Neural cell (in vitro differentiated cells): ENCODE measurements around the gene CHURC1. TPM values are rescaled to one million over a fixed set of nuclear protein-coding genes. Genes with fewer than 3 reads are reported as not detected.

ENCODE experiments used
- H2AFZ ChIP-seq: fragments of 200-600, 300-800 bp; sonication (generic), shearing (Covaris generic); 2 replicates; pipeline ENCODE4 v1.6.0; 2014; ENCODE audit warnings: low read depth, mild to moderate bottlenecking, antibody characterized with exemption, low read length, moderate library complexity
- H3F3A ChIP-seq: fragments of 200-600 bp; shearing (Covaris generic); 2 replicates; pipeline ENCODE4 v1.6.1; 2016; ENCODE audit warnings: mild to moderate bottlenecking, moderate library complexity, mixed read lengths, antibody characterized with exemption, low read length; ENCODE audit not compliant: insufficient read depth, poor library complexity, severe bottlenecking
- H3K27ac ChIP-seq: fragments of 200-600, 300-800 bp; sonication (generic), shearing (Covaris generic); 2 replicates; pipeline ENCODE4 v1.5.1; 2014; ENCODE audit warnings: mild to moderate bottlenecking, low read length, moderate library complexity
- H3K27me3 ChIP-seq: fragments of 300-800, 200-600 bp; sonication (generic), shearing (Covaris generic); 2 replicates; pipeline ENCODE4 v1.6.0; 2014; ENCODE audit warnings: mild to moderate bottlenecking, low read depth, low read length, moderate library complexity; ENCODE audit not compliant: insufficient read depth
- H3K36me3 ChIP-seq: fragments of 300-800, 200-600 bp; sonication (generic), shearing (Covaris generic); 2 replicates; pipeline ENCODE4 v1.5.1; 2014; ENCODE audit warnings: mild to moderate bottlenecking, antibody characterized with exemption, low read length, moderate library complexity; ENCODE audit not compliant: insufficient read depth
- H3K4me2 ChIP-seq: fragments of 300-800, 200-600 bp; sonication (generic), shearing (Covaris generic); 2 replicates; pipeline ENCODE4 v1.6.0; 2014; ENCODE audit warnings: mild to moderate bottlenecking, low read length
- H3K4me3 ChIP-seq: fragments of 300-800, 200-600 bp; sonication (generic), shearing (Covaris generic); 2 replicates; pipeline ENCODE4 v1.5.1; 2014; ENCODE audit warnings: mild to moderate bottlenecking, low read length, moderate library complexity
- H3K79me2 ChIP-seq: fragments of 200-600 bp; shearing (Covaris generic); replicated peaks from 2 replicates; pipeline ENCODE4 v1.6.0; 2014; ENCODE audit warnings: mild to moderate bottlenecking, low read length, moderate library complexity; ENCODE audit not compliant: insufficient read depth
- H3K9ac ChIP-seq: fragments of 300-800, 200-600 bp; sonication (generic), shearing (Covaris generic); 2 replicates; pipeline ENCODE4 v1.6.1; 2016; ENCODE audit warnings: mild to moderate bottlenecking, low read length, mixed read lengths
- H3K9me2 ChIP-seq: fragments of 200-600 bp; shearing (Covaris generic); 2 replicates; pipeline ENCODE4 v1.6.1; 2016; ENCODE audit warnings: mild to moderate bottlenecking, low read length, mixed read lengths; ENCODE audit not compliant: insufficient read depth
- H3K9me3 ChIP-seq: fragments of 200-600, 300-800 bp; sonication (generic), shearing (Covaris generic); 2 replicates; pipeline ENCODE4 v1.6.1; 2016; ENCODE audit warnings: mild to moderate bottlenecking, mixed run types, low read length, moderate library complexity, mixed read lengths
- H4K20me1 ChIP-seq: fragments of 200-600 bp; shearing (Covaris generic); 2 replicates; pipeline ENCODE4 v1.6.1; 2016; ENCODE audit warnings: mild to moderate bottlenecking, mixed run types; ENCODE audit not compliant: insufficient read depth
- CTCF ChIP-seq: fragments of 450-650 bp; IDR thresholded peaks from 2 replicates; pipeline ENCODE4 v1.5.1; 2014; ENCODE audit warnings: antibody characterized with exemption, mild to moderate bottlenecking, moderate library complexity; ENCODE audit not compliant: poor library complexity, severe bottlenecking
- EP300 ChIP-seq: fragments of 450-650 bp; conservative IDR thresholded peaks from 2 replicates; pipeline ENCODE4 v1.6.1; 2014; ENCODE audit warnings: antibody characterized with exemption, mild to moderate bottlenecking, moderate library complexity; ENCODE audit not compliant: poor library complexity, severe bottlenecking
- EZH2 ChIP-seq: fragments of 200-600, 300-800 bp; shearing (Covaris generic), sonication (generic); IDR thresholded peaks from 2 replicates; pipeline ENCODE4 v1.6.1; 2014; ENCODE audit warnings: antibody characterized with exemption, low read length, borderline replicate concordance, mild to moderate bottlenecking; ENCODE audit not compliant: insufficient read depth, poor library complexity, severe bottlenecking
- MXI1 ChIP-seq: fragments of 450-650 bp; conservative IDR thresholded peaks from 2 replicates; pipeline ENCODE4 v1.6.1; 2014; ENCODE audit warnings: antibody characterized with exemption, mild to moderate bottlenecking; ENCODE audit not compliant: poor library complexity, severe bottlenecking
- POLR2AphosphoS5 ChIP-seq: IDR thresholded peaks from 2 replicates; pipeline ENCODE4 v1.6.1; 2012
- RAD21 ChIP-seq: fragments of 450-650 bp; conservative IDR thresholded peaks from 2 replicates; pipeline ENCODE4 v1.6.1; 2014; ENCODE audit warnings: antibody characterized with exemption, mild to moderate bottlenecking, moderate library complexity
- REST ChIP-seq: IDR thresholded peaks from 2 replicates; pipeline ENCODE4 v1.6.1; 2012; ENCODE audit warnings: borderline replicate concordance
- SMC3 ChIP-seq: fragments of 450-650 bp; conservative IDR thresholded peaks from 2 replicates; pipeline ENCODE4 v1.6.1; 2014; ENCODE audit warnings: antibody characterized with exemption, mild to moderate bottlenecking, moderate library complexity; ENCODE audit not compliant: poor library complexity
- TAF1 ChIP-seq: IDR thresholded peaks from 2 replicates; pipeline ENCODE4 v1.6.1; 2012; ENCODE audit warnings: low read depth
- polyA plus RNA-seq: library from polyadenylated mRNA; depleted of rRNA; stranded (reverse); fragments of >200 nt; gene quantifications from 2 replicates; pipeline ENCODE4 v1.2.3, GENCODE V29; 2014

The CHURC1 gene
- polyA plus RNA-seq, 1 donor from 2014 or later, result 69.5 TPM

- Histone ChIP-seq H2AFZ (no peak overlapping the region), H3K27me3 (no peaks in the 10 kb centered on the region), H3K4me3 (no peak overlapping the region), H3K9me2 (no peaks in the 10 kb centered on the region), H3K9me3 (no peaks in the 10 kb centered on the region), H4K20me1 (no peaks in the 10 kb centered on the region), H3K36me3 (no peaks in the 10 kb centered on the region), H3F3A (no peaks in the 10 kb centered on the region), H3K79me2 (no peaks in the 10 kb centered on the region), H3K27ac (no peak overlapping the region), H3K9ac (no peak overlapping the region), H3K4me2 (no peak overlapping the region)
- TF ChIP-seq MXI1, result no peak
- no peak for TF ChIP-seq POLR2AphosphoS5
- TF ChIP-seq SMC3, result no peak
- TF ChIP-seq RAD21, result no peak
Measured at GRCh38 chr14:64929014-64929359, 14.7 kb downstream of the CHURC1 start.

GRCh38 chr14:64930085-64930843 lies 16.0 kb downstream of the CHURC1 start:
- Histone ChIP-seq H3K9ac (no peak overlapping the region), H4K20me1 (no peaks in the 10 kb centered on the region), H3K79me2 (no peaks in the 10 kb centered on the region), H3K4me2 (no peak overlapping the region), H3K27ac (no peak overlapping the region), H3F3A (no peaks in the 10 kb centered on the region), H3K9me2 (no peaks in the 10 kb centered on the region), H3K36me3 (no peaks in the 10 kb centered on the region), H3K9me3 (no peaks in the 10 kb centered on the region), H3K27me3 (no peaks in the 10 kb centered on the region), H2AFZ (no peak overlapping the region), H3K4me3 (no peak overlapping the region)
- TF ChIP-seq CTCF (no peak), POLR2AphosphoS5 (no peak), EP300 (no peak), SMC3 (no peak), RAD21 (no peak), EZH2 (no peak), TAF1 (no peak), REST (no peak), MXI1 (no peak)
